Measurements from ENCODE around the gene PNMA8B.

- TF ChIP-seq CTCF (IDR thresholded peaks at IDR 0.05) (no peak), POLR2AphosphoS5 (IDR thresholded peaks at IDR 0.05; ENCODE audit: low read depth, low read length) (no peak), SIN3A (IDR thresholded peaks at IDR 0.05; ENCODE audit: borderline replicate concordance, insufficient read depth, low read depth, low read length) (no peak), REST (IDR thresholded peaks at IDR 0.05; ENCODE audit: insufficient read depth in 1 of 2, low read depth in 2 of 2, low read length in 1 of 2) (no peak)
Observed at GRCh38 chr19:46496304-46496703, 637 bp upstream of the PNMA8B start.

Measured in Panc1 (cell line).